ENCODE data around the gene CCDC127. TPM values are rescaled to one million over a fixed set of nuclear protein-coding genes. Genes with fewer than 3 reads are reported as not detected.

The CCDC127 gene
- total RNA-seq, 1 experiment from 2014 or later = 3.5 TPM

- in situ Hi-C loops (cut with HindIII; ENCODE audit: low sequenced_read_pairs) = no loop called here
- DNase-seq (ENCODE audit: low spot score) = no peak
Observed at GRCh38 chr5:152077-152476, 65.9 kb downstream of the CCDC127 start.

- no peak for DNase-seq (ENCODE audit: low spot score)
Observed at GRCh38 chr5:150746-151145, 67.2 kb downstream of the CCDC127 start.

GRCh38 chr5:149745-150485, 68.0 kb downstream of the CCDC127 start:
- DNase-seq (ENCODE audit: low spot score) = no peak
- in situ Hi-C loops (cut with HindIII; ENCODE audit: low sequenced_read_pairs) = no loop called here

More at GRCh38 chr5:150746-151145, 67.2 kb downstream of the CCDC127 start:
- in situ Hi-C loops (cut with HindIII; ENCODE audit: low sequenced_read_pairs) = no loop called here

- in situ Hi-C loops (cut with HindIII; ENCODE audit: low sequenced_read_pairs) = no loop called here
- DNase-seq (ENCODE audit: low spot score) = no peak
Observed at GRCh38 chr5:147751-148150, 70.2 kb downstream of the CCDC127 start.

Other genes with a start within 250 kb of the CCDC127 start
- gene PLEKHG4B, start 126.0 kb downstream of the CCDC127 start, total RNA-seq (2014; rRNA removed; shearing (Covaris generic)) = 4.5 and 10.1 TPM in 2 replicates
- not detected in 2 replicates for gene LRRC14B, start 26.7 kb downstream of the CCDC127 start, total RNA-seq (2014; rRNA removed; shearing (Covaris generic))
- 210 and 223 TPM in 2 replicates for gene SDHA, start 167 bp upstream of the CCDC127 start, total RNA-seq (2014; rRNA removed; shearing (Covaris generic))
- 122 and 132 TPM in 2 replicates for gene PDCD6, start 53.5 kb upstream of the CCDC127 start, total RNA-seq (2014; rRNA removed; shearing (Covaris generic))
- 0.24 and 2.5 TPM in 2 replicates for gene AHRR, start 103.6 kb upstream of the CCDC127 start, total RNA-seq (2014; rRNA removed; shearing (Covaris generic))
- 16.7 and 29.2 TPM in 2 replicates for gene EXOC3, start 225.0 kb upstream of the CCDC127 start, total RNA-seq (2014; rRNA removed; shearing (Covaris generic))